Breast epithelium (tissue), 3 donors: ENCODE results near the gene PDZD8.

ENCODE experiments used
- POLR2A ChIP-seq: fragments of 450-650 bp; IDR thresholded peaks from one replicate; pipeline ENCODE4 v1.6.1; 2016; ENCODE audit warnings: antibody characterized with exemption, mild to moderate bottlenecking, moderate library complexity
- POLR2AphosphoS5 ChIP-seq, 3 donors: sonication (generic); formaldehyde crosslinking; IDR thresholded peaks; one replicate each; pipeline ENCODE4 v1.6.1; 2017; ENCODE audit warnings: antibody characterized with exemption in 3 of 3
- TF ChIP-seq, protein P1 (sequence below), 3 donors: fragments of 450-650 bp; IDR thresholded peaks; one replicate each; pipeline ENCODE4 v1.5.1; 2016 to 2017; ENCODE audit warnings: antibody characterized with exemption in 3 of 3, mild to moderate bottlenecking in 3 of 3, moderate library complexity in 3 of 3

DNA sequence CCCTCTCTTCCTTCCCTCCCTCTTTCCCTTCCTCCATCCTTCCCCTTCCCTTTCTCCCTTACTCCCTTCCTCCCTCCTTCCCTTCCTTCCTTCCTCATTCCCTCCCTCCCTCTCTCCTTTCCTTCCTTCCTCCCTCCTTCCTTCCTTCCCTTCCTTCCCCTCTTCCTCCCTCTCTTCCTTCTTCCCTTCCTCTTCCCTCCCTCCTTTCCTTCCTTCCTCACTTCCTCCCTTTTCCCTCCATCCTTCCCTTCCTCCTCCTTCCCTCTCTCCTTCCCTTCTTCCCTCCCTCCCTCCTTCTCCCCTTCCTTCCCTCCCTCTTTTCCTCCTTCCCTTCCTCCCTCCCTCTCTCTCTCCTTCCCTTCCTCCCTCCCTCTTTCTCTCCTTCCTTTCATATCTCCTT is 147.0 kb downstream of the PDZD8 start:
- TF ChIP-seq POLR2A = no peak
- TF ChIP-seq, protein P1, sequence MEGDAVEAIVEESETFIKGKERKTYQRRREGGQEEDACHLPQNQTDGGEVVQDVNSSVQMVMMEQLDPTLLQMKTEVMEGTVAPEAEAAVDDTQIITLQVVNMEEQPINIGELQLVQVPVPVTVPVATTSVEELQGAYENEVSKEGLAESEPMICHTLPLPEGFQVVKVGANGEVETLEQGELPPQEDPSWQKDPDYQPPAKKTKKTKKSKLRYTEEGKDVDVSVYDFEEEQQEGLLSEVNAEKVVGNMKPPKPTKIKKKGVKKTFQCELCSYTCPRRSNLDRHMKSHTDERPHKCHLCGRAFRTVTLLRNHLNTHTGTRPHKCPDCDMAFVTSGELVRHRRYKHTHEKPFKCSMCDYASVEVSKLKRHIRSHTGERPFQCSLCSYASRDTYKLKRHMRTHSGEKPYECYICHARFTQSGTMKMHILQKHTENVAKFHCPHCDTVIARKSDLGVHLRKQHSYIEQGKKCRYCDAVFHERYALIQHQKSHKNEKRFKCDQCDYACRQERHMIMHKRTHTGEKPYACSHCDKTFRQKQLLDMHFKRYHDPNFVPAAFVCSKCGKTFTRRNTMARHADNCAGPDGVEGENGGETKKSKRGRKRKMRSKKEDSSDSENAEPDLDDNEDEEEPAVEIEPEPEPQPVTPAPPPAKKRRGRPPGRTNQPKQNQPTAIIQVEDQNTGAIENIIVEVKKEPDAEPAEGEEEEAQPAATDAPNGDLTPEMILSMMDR (IDR thresholded peaks at IDR 0.05) = no peak
- no peak for TF ChIP-seq POLR2AphosphoS5 (IDR thresholded peaks at IDR 0.05)
